Astrocyte of the cerebellum (primary cell): ENCODE data around the gene WWTR1.

ENCODE experiments used
- DNase-seq: peaks from one replicate; pipeline ENCODE4 v3.0.0-alpha.2; 2011; ENCODE audit warnings: low read depth
- H3K4me3 ChIP-seq: 2 replicates; pipeline ENCODE4 v1.5.1; 2011; ENCODE audit warnings: mild to moderate bottlenecking, low read depth, low read length, moderate library complexity
- CTCF ChIP-seq: IDR thresholded peaks from 2 replicates; pipeline ENCODE4 v1.5.1; 2012; ENCODE audit warnings: low read length, low read depth, moderate library complexity, mild to moderate bottlenecking; ENCODE audit errors: missing control alignments
- in situ Hi-C: cut with HindIII; loops from 2 replicates; pipeline ENCODE4 v1.10.0; 2017; ENCODE audit warnings: low sequenced_read_pairs

The WWTR1 gene

DNA sequence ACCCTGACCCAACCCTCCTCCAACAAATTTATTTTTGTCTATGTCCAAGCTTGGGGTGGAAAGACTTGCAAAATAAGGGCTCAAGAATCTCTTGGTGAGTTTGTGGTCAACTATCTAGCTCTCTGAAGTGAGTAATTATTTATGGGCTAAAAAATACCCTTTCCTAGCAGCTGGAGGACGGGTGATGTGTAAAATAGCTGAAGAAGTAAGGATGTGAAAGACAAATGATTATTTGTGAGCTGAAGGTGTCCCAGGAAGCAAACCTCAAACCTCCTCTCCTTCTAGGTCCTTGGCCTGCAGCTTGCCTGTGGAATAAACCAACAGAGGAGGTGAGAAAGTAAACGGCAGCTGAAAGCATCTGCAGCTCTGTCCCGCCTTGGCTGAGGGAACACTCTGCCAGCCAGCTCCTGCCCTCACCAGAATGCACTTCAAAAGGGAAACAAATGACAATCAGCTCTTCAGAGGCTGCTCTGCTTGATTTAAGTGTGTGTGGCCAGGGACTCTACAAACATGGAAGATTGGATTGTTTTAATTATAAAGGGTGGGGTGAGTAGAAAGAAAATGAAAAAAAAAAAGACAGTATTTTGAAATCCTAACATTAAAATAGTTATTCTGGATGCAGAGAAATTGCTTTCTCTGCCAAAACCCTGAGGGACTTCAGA lies 123.0 kb downstream of the WWTR1 start:
- DNase-seq: no peak
- H3K4me3 ChIP-seq: no peak overlapping the region
- in situ Hi-C loops: no loop called here
- no peak for TF ChIP-seq CTCF

- H3K4me3 ChIP-seq: no peak overlapping the region
- no peak for DNase-seq
- in situ Hi-C loops: no loop called here
- TF ChIP-seq CTCF: no peak
These were observed 123.7 kb downstream of the WWTR1 start for GRCh38 chr3:149534082-149534481.

DNA sequence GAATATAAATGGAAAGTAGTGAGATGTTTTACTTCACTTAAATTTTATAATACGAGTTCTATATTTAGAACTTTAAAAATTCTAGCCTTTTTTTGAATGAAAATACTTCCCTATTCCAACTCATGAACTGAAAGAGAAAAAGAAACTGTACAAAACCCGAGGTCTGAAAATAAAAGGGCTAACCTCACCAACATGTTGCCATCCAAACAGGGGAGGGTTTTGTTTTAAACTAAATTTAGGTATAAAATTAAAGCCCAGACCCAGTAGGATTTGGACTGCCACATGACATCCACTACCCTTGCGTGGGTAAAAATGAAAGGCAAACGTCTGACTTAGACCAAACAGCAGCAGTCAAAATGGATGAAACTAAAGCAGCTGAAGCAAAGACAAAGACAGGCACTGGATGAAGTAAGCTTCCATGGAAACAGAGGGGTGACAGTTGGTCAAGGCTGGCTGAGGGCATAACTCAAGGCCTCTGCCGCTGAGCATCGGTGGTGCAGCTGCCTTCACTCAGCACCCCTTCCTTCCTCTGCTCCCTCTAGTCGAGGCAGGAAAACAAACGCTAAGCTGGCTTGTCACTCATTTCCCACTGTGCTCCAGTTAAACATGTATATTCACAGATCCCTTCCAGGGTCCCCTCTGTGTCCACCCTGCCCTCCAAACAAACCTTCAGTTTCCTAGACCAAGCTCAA lies 125.2 kb downstream of the WWTR1 start:
- in situ Hi-C loops: no loop called here
- no peak for DNase-seq
- no peak overlapping the region for H3K4me3 ChIP-seq
- no peak for TF ChIP-seq CTCF

DNA sequence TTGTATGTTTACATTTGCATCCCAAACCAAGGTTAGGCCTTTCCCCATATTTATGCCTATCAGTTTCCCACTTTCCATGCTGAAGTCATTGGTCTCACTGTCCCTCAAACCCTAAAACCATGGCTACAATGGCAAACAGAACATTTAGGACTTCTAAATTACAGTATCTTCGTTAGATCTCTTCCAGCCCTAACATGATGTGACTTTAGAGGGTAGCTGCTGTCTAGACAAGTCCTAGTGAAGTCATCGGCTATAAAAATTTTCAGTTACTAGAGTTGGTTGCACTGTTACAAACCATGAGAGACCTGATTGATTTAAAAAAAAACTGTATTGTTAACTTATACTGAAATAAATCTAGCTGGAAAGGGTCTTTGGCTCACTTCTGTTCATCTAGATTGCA lies 128.7 kb downstream of the WWTR1 start:
- DNase-seq: no peak
- in situ Hi-C loops: no loop called here
- no peak overlapping the region for H3K4me3 ChIP-seq
- TF ChIP-seq CTCF: no peak

GRCh38 chr3:149528340-149528650 lies 129.5 kb downstream of the WWTR1 start:
- no peak overlapping the region for H3K4me3 ChIP-seq
- TF ChIP-seq CTCF: no peak
- no peak for DNase-seq
- in situ Hi-C loops: no loop called here

DNA sequence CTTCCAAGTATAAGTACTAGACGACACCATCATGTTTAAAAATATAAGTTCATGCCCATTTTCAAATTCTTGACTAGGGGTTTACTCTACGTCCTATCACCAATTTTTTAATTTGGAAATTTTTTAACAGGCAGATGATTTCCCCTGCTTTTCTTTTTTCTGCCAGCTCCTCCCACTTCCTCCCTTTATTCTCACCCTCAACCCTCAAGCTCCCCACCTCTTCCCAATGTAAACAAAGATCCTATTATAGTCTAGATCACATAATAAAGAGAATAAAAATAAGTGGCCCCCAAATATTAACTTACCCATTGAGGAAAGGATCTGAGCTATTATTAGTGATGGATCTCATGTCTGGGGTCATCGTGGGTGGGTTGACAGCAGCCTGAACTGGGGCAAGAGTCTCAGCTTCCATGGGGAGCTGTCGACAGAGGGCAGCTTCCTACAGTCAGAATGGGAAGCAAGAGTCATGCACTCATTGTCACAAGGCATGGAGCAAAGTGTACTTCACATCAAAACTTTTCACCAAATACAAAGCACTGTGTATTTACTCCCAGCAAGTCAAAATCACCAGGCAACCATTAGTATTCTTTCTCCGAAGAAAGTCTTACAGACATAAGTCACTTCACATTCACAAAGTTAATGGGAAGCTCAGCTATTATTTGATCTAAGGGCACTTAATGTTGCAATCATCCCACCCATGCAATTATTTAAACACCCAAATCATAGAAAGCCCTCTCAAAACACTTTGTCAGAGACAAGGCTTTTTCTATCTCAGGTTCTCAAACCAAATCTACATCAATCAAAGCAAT lies 130.1 kb downstream of the WWTR1 start:
- in situ Hi-C loops: no loop called here
- TF ChIP-seq CTCF: peak; percentile 29
- no peak overlapping the region for H3K4me3 ChIP-seq
- no peak for DNase-seq
